ENCODE data around the gene HSPA8. TPM values are rescaled to one million over a fixed set of nuclear protein-coding genes. Genes with fewer than 3 reads are reported as not detected.
A peak's percentile ranks its signal among the peaks of the same experiment; 100 is the strongest.
"Not testable (repeated sequence)": the region's sequence is repeated elsewhere in the genome, so short reads cannot be mapped to it uniquely, and the experiment has no call there.

HSPA8 gene
- total RNA-seq, 1 experiment from 2014 or later = 443 TPM

- Mint-ChIP-seq H3K27me3 (ENCODE audit: insufficient read depth, unreplicated experiment) (no peaks in the 10 kb centered on the region), H3K9me3 (ENCODE audit: unreplicated experiment) (no peaks in the 10 kb centered on the region), H3K4me3 (ENCODE audit: unreplicated experiment) (peak overlapping the region; percentile 97), H3K36me3 (ENCODE audit: insufficient read depth, unreplicated experiment) (peaks cover 79% of the 10 kb centered on the region), H3K27ac (ENCODE audit: low read depth, unreplicated experiment) (no peak overlapping the region), H3K4me1 (ENCODE audit: insufficient read depth, unreplicated experiment) (peaks cover 44% of the 10 kb centered on the region)
- POLR2A ChIA-PET = interaction anchor here (0.6 to 2.4 kb wide), 4 partner anchors 13 to 536 kb away, joined by 3 to 8 read pairs (median 5); partner anchors contain the start of gene UBASH3B
- CTCF ChIA-PET = interaction anchor here (0.6 to 2.6 kb wide), 5 partner anchors 37 to 1647 kb away, joined by 3 to 12 read pairs (median 3); no protein-coding TSS in a partner anchor
- no TSS peak for BruUV-seq (replicated peaks)
- no peak for TF ChIP-seq CTCF (IDR thresholded peaks at IDR 0.05; ENCODE audit: unreplicated experiment)
- intact Hi-C loops (cut with micrococcal nuclease) = loop anchor here (2.0 to 5.0 kb wide), 3 partner anchors 112 to 258 kb away; no protein-coding TSS in a partner anchor
- DNase-seq (ENCODE audit: unreplicated experiment) = peak; percentile 23
Observed at GRCh38 chr11:123060277-123061000, 1.5 kb downstream of the HSPA8 start.

- H3K9me3 Mint-ChIP-seq (ENCODE audit: unreplicated experiment); BruUV-seq (replicated peaks); intact Hi-C loops (cut with micrococcal nuclease); DNase-seq (ENCODE audit: unreplicated experiment); H3K27me3 Mint-ChIP-seq (ENCODE audit: insufficient read depth, unreplicated experiment): not testable (repeated sequence)
- CTCF ChIA-PET = interaction anchor here (0.6 to 2.6 kb wide), 7 partner anchors 19 to 1646 kb away, joined by 3 to 12 read pairs (median 4); no protein-coding TSS in a partner anchor
- Mint-ChIP-seq H3K36me3 (ENCODE audit: insufficient read depth, unreplicated experiment) (peaks cover 88% of the 10 kb centered on the region), H3K4me3 (ENCODE audit: unreplicated experiment) (peak overlapping the region; percentile 97), H3K27ac (ENCODE audit: low read depth, unreplicated experiment) (peak overlapping the region; percentile 63), H3K4me1 (ENCODE audit: insufficient read depth, unreplicated experiment) (peaks cover 45% of the 10 kb centered on the region)
- POLR2A ChIA-PET = interaction anchor here (0.7 to 2.4 kb wide), 4 partner anchors 12 to 176 kb away, joined by 3 to 8 read pairs (median 4); no protein-coding TSS in a partner anchor
Observed at GRCh38 chr11:123059041-123059920, 2.7 kb downstream of the HSPA8 start.

- BruUV-seq (replicated peaks) = no TSS peak
- peaks cover 42% of the 10 kb centered on the region for H3K4me1 Mint-ChIP-seq (ENCODE audit: insufficient read depth, unreplicated experiment)
Observed at GRCh38 chr11:123057661-123058305, 4.2 kb downstream of the HSPA8 start.

More at GRCh38 chr11:123057661-123058305, 4.2 kb downstream of the HSPA8 start:
- no peak for DNase-seq (ENCODE audit: unreplicated experiment)
- intact Hi-C loops (cut with micrococcal nuclease) = no loop called here
- POLR2A ChIA-PET = no interaction called here
- Mint-ChIP-seq H3K36me3 (ENCODE audit: insufficient read depth, unreplicated experiment) (peaks cover 90% of the 10 kb centered on the region), H3K27ac (ENCODE audit: low read depth, unreplicated experiment) (peak overlapping the region; percentile 63), H3K9me3 (ENCODE audit: unreplicated experiment) (no peaks in the 10 kb centered on the region), H3K4me3 (ENCODE audit: unreplicated experiment) (peak overlapping the region; percentile 97), H3K27me3 (ENCODE audit: insufficient read depth, unreplicated experiment) (no peaks in the 10 kb centered on the region)
- TF ChIP-seq CTCF (IDR thresholded peaks at IDR 0.05; ENCODE audit: unreplicated experiment) = no peak
- CTCF ChIA-PET = interaction anchor here (0.6 to 6.8 kb wide), 10 partner anchors 14 to 420 kb away, joined by 3 to 104 read pairs (median 3); no protein-coding TSS in a partner anchor
